ENCODE results near the gene KRTAP5-1. TPM values are rescaled to one million over a fixed set of nuclear protein-coding genes. Genes with fewer than 3 reads are reported as not detected.
A peak's percentile ranks its signal among the peaks of the same experiment; 100 is the strongest.

KRTAP5-1 gene
- total and polyA plus RNA-seq, 5 donors, result not detected

- Histone ChIP-seq H3K4me3 (ENCODE audit: low read length) (peak overlapping the region; percentile 93), H3K27me3 (ENCODE audit: control insufficient read depth, insufficient read depth) (no peaks in the 10 kb centered on the region), H3K9me3 (ENCODE audit: control insufficient read depth, low read length) (no peaks in the 10 kb centered on the region), H3K4me1 (ENCODE audit: control insufficient read depth, insufficient read depth, low read length) (no peaks in the 10 kb centered on the region), H3K27ac (ENCODE audit: low read length) (peak overlapping the region; percentile 4)
- peak in 2 of 3 donors; percentile 66 to 70 for DNase-seq
- no peak for ATAC-seq
- 5% methylated on average over 58 of the region's 58 CpGs for WGBS
- intact Hi-C loops (cut with DNase I), result loop anchor here in 2 of 4 donors (5.0 kb wide), 1 partner anchor 369 kb away; no protein-coding TSS in a partner anchor
These were observed 14.0 kb downstream of the KRTAP5-1 start for GRCh38 chr11:1570896-1571759.

GRCh38 chr11:1570531-1570895 is 14.6 kb downstream of the KRTAP5-1 start:
- H3K4me1 ChIP-seq (ENCODE audit: control insufficient read depth, insufficient read depth, low read length), result no peaks in the 10 kb centered on the region
- WGBS, result 69% methylated on average over 8 of the region's 8 CpGs
- ATAC-seq (no peak), DNase-seq (peak in 1 of 3 donors; percentile 46)
- H3K27me3 ChIP-seq (ENCODE audit: control insufficient read depth, insufficient read depth), result no peaks in the 10 kb centered on the region
- H3K4me3 ChIP-seq (ENCODE audit: low read length), result peak overlapping the region; percentile 93
- no peak overlapping the region for H3K27ac ChIP-seq (ENCODE audit: low read length)
- intact Hi-C loops (cut with DNase I), result loop anchor here in 2 of 4 donors (5.0 kb wide), 1 partner anchor 368 kb away; no protein-coding TSS in a partner anchor
- no peaks in the 10 kb centered on the region for H3K9me3 ChIP-seq (ENCODE audit: control insufficient read depth, low read length)

GRCh38 chr11:1570001-1570453 is 15.1 kb downstream of the KRTAP5-1 start:
- H3K27me3 ChIP-seq (ENCODE audit: control insufficient read depth, insufficient read depth), result no peaks in the 10 kb centered on the region
- peaks cover 1% of the 10 kb centered on the region for H3K4me1 ChIP-seq (ENCODE audit: control insufficient read depth, insufficient read depth, low read length)
- WGBS, result 72% methylated on average over 11 of the region's 11 CpGs
- no peak for ATAC-seq
- H3K9me3 ChIP-seq (ENCODE audit: control insufficient read depth, low read length), result no peaks in the 10 kb centered on the region
- H3K27ac ChIP-seq (ENCODE audit: low read length), result no peak overlapping the region
- intact Hi-C loops (cut with DNase I), result loop anchor here in 2 of 4 donors (5.0 kb wide), 1 partner anchor 368 kb away; no protein-coding TSS in a partner anchor
- H3K4me3 ChIP-seq (ENCODE audit: low read length), result no peak overlapping the region
- peak in 1 of 3 donors; percentile 41 for DNase-seq

- intact Hi-C loops (cut with DNase I), result no loop called here
- Histone ChIP-seq H3K4me3 (ENCODE audit: low read length) (no peak overlapping the region), H3K9me3 (ENCODE audit: control insufficient read depth, low read length) (no peaks in the 10 kb centered on the region), H3K27ac (ENCODE audit: low read length) (no peak overlapping the region), H3K4me1 (ENCODE audit: control insufficient read depth, insufficient read depth, low read length) (peaks cover 4% of the 10 kb centered on the region), H3K27me3 (ENCODE audit: control insufficient read depth, insufficient read depth) (no peaks in the 10 kb centered on the region)
- DNase-seq (peak in 1 of 3 donors; percentile 28), ATAC-seq (no peak)
- WGBS, result 71% methylated on average over 14 of the region's 14 CpGs
These were observed 15.8 kb downstream of the KRTAP5-1 start for GRCh38 chr11:1569251-1569780.

GRCh38 chr11:1568441-1568911 is 16.6 kb downstream of the KRTAP5-1 start:
- H3K4me1 ChIP-seq (ENCODE audit: control insufficient read depth, insufficient read depth, low read length), result peaks cover 4% of the 10 kb centered on the region
- DNase-seq (peak in 1 of 3 donors; percentile 53), ATAC-seq (no peak)
- intact Hi-C loops (cut with DNase I), result no loop called here
- 59% methylated on average over 13 of the region's 13 CpGs for WGBS
- no peak overlapping the region for H3K4me3 ChIP-seq (ENCODE audit: low read length)
- no peaks in the 10 kb centered on the region for H3K9me3 ChIP-seq (ENCODE audit: control insufficient read depth, low read length)
- H3K27me3 ChIP-seq (ENCODE audit: control insufficient read depth, insufficient read depth), result no peaks in the 10 kb centered on the region
- no peak overlapping the region for H3K27ac ChIP-seq (ENCODE audit: low read length)

- no peak for ATAC-seq
- 70% methylated on average over 7 of the region's 7 CpGs for WGBS
- intact Hi-C loops (cut with DNase I), result no loop called here
- no peaks in the 10 kb centered on the region for H3K27me3 ChIP-seq (ENCODE audit: control insufficient read depth, insufficient read depth)
- no peaks in the 10 kb centered on the region for H3K9me3 ChIP-seq (ENCODE audit: control insufficient read depth, low read length)
- no peak overlapping the region for H3K4me3 ChIP-seq (ENCODE audit: low read length)
- H3K4me1 ChIP-seq (ENCODE audit: control insufficient read depth, insufficient read depth, low read length), result peaks cover 4% of the 10 kb centered on the region
- peak in 1 of 3 donors; percentile 27 for DNase-seq
- no peak overlapping the region for H3K27ac ChIP-seq (ENCODE audit: low read length)
These were observed 17.4 kb downstream of the KRTAP5-1 start for GRCh38 chr11:1567721-1568100.

GRCh38 chr11:1567052-1567720 is 17.9 kb downstream of the KRTAP5-1 start:
- WGBS, result 71% methylated on average over 13 of the region's 13 CpGs
- intact Hi-C loops (cut with DNase I), result no loop called here
- ATAC-seq (no peak), DNase-seq (peak in 1 of 3 donors; percentile 52)
- Histone ChIP-seq H3K27ac (ENCODE audit: low read length) (no peak overlapping the region), H3K27me3 (ENCODE audit: control insufficient read depth, insufficient read depth) (no peaks in the 10 kb centered on the region), H3K4me1 (ENCODE audit: control insufficient read depth, insufficient read depth, low read length) (peaks cover 4% of the 10 kb centered on the region), H3K4me3 (ENCODE audit: low read length) (no peak overlapping the region), H3K9me3 (ENCODE audit: control insufficient read depth, low read length) (no peaks in the 10 kb centered on the region)

GRCh38 chr11:1566381-1567051 is 18.6 kb downstream of the KRTAP5-1 start:
- intact Hi-C loops (cut with DNase I), result no loop called here
- H3K27me3 ChIP-seq (ENCODE audit: control insufficient read depth, insufficient read depth), result no peaks in the 10 kb centered on the region
- no peak overlapping the region for H3K27ac ChIP-seq (ENCODE audit: low read length)
- peaks cover 4% of the 10 kb centered on the region for H3K4me1 ChIP-seq (ENCODE audit: control insufficient read depth, insufficient read depth, low read length)
- ATAC-seq (no peak), DNase-seq (no peak)
- no peak overlapping the region for H3K4me3 ChIP-seq (ENCODE audit: low read length)
- H3K9me3 ChIP-seq (ENCODE audit: control insufficient read depth, low read length), result no peaks in the 10 kb centered on the region
- 80% methylated on average over 20 of the region's 20 CpGs for WGBS

GRCh38 chr11:1565904-1566247 is 19.2 kb downstream of the KRTAP5-1 start:
- Histone ChIP-seq H3K27ac (ENCODE audit: low read length) (no peak overlapping the region), H3K27me3 (ENCODE audit: control insufficient read depth, insufficient read depth) (no peaks in the 10 kb centered on the region), H3K4me1 (ENCODE audit: control insufficient read depth, insufficient read depth, low read length) (peaks cover 4% of the 10 kb centered on the region), H3K4me3 (ENCODE audit: low read length) (no peak overlapping the region), H3K9me3 (ENCODE audit: control insufficient read depth, low read length) (no peaks in the 10 kb centered on the region)
- intact Hi-C loops (cut with DNase I), result no loop called here
- 84% methylated on average over 5 of the region's 5 CpGs for WGBS
- DNase-seq, result no peak
- ATAC-seq, result no peak

- Histone ChIP-seq H3K9me3 (ENCODE audit: control insufficient read depth, low read length) (no peaks in the 10 kb centered on the region), H3K4me3 (ENCODE audit: low read length) (no peak overlapping the region), H3K4me1 (ENCODE audit: control insufficient read depth, insufficient read depth, low read length) (peaks cover 4% of the 10 kb centered on the region), H3K27me3 (ENCODE audit: control insufficient read depth, insufficient read depth) (no peaks in the 10 kb centered on the region), H3K27ac (ENCODE audit: low read length) (peak overlapping the region; percentile 18)
- intact Hi-C loops (cut with DNase I), result no loop called here
- 78% methylated on average over 28 of the region's 28 CpGs for WGBS
- peak in 1 of 3 donors; percentile 51 for DNase-seq
- no peak for ATAC-seq
These were observed 19.7 kb downstream of the KRTAP5-1 start for GRCh38 chr11:1565173-1565903.

Measured in right cardiac atrium (tissue), 5 donors.